GM12878 (cell line): ENCODE measurements around the gene STK35. TPM values are rescaled to one million over a fixed set of nuclear protein-coding genes. Genes with fewer than 3 reads are reported as not detected.

Experiments used
- ATAC-seq: fragments of 200-7000 bp; cut with Tn5 transposase; 3 replicates; pipeline ENCODE4 v1.9.1; 2020; ENCODE audit warnings: mild to moderate bottlenecking, moderate library complexity
- BruUV-seq: library from RNA; stranded (reverse); fragments of 400-500 nt; replicated peaks from 2 replicates; lab custom pipeline; 2021; lab: Mats Ljungman, UMichigan
- CTCF ChIA-PET: fragments of 300-600 bp; sonication (Branson Sonifier 250); formaldehyde crosslinking; extraction: SDS; loops from one replicate; lab custom pipeline; 2021; ENCODE audit warnings: inconsistent platforms; lab: Yijun Ruan, JAX
- POLR2A ChIA-PET: fragments of 350-600 bp; formaldehyde crosslinking; extraction: SDS; loops from one replicate; lab custom pipeline; 2021; ENCODE audit warnings: inconsistent platforms; lab: Charles Lee
- RAD21 ChIA-PET: fragments of 300-600 bp; sonication (Branson Sonifier 250); formaldehyde crosslinking; loops from one replicate; lab custom pipeline; 2023; ENCODE audit warnings: antibody characterized with exemption; ENCODE audit not compliant: unreplicated experiment; lab: Charles Lee
- SMC1A ChIA-PET: fragments of 300-600 bp; sonication (Branson Sonifier 250); formaldehyde crosslinking; loops from one replicate; lab custom pipeline; 2023; ENCODE audit not compliant: unreplicated experiment, uncharacterized antibody; lab: Charles Lee
- DNase-seq: peaks from one replicate; pipeline ENCODE4 v3.0.0-alpha.2; 2011; ENCODE audit warnings: low read depth, low spot score
- FAIRE-seq: peaks from 3 replicates; lab custom pipeline; 2011; peaks lifted over from hg19 to GRCh38; lab: Jason Lieb, UNC
- H2AFZ ChIP-seq: 2 replicates; pipeline ENCODE4 v1.6.0; 2011; ENCODE audit warnings: low read depth, low read length, control low read depth; ENCODE audit not compliant: control insufficient read depth
- H3K27ac ChIP-seq: 2 replicates; pipeline ENCODE4 v1.5.1; 2011; ENCODE audit warnings: control low read depth; ENCODE audit not compliant: control insufficient read depth, insufficient read depth
- H3K27me3 ChIP-seq, 2 experiments: replicated peaks in 1 of 2; 2 replicates each; pipeline versions ENCODE4 v1.6.0 to v1.6.1; 2011; ENCODE audit warnings: low read length in 1 of 2; ENCODE audit not compliant: control insufficient read depth in 2 of 2, insufficient read depth in 2 of 2
- H3K36me3 ChIP-seq, 2 experiments: 2 replicates each; pipeline ENCODE4 v1.5.1; 2011; ENCODE audit warnings: low read length in 1 of 2; ENCODE audit not compliant: control insufficient read depth in 2 of 2, insufficient read depth in 2 of 2
- H3K4me1 ChIP-seq: 2 replicates; pipeline ENCODE4 v1.6.1; 2011; ENCODE audit warnings: mild to moderate bottlenecking, low read length, moderate library complexity, mixed read lengths; ENCODE audit not compliant: control insufficient read depth, insufficient read depth
- H3K4me2 ChIP-seq: 2 replicates; pipeline ENCODE4 v1.6.0; 2011; ENCODE audit warnings: control low read depth; ENCODE audit not compliant: control insufficient read depth, insufficient read depth
- H3K4me3 ChIP-seq: fragments of 200-600 bp; sonication (generic); 2 replicates; pipeline ENCODE4 v1.5.1; 2016
- H3K79me2 ChIP-seq: 2 replicates; pipeline ENCODE4 v1.6.0; 2011; ENCODE audit warnings: low read length; ENCODE audit not compliant: control insufficient read depth, insufficient read depth
- H3K9ac ChIP-seq: 2 replicates; pipeline ENCODE4 v1.8.0; 2011; ENCODE audit warnings: low read length, control low read depth, mixed read lengths; ENCODE audit not compliant: control insufficient read depth, insufficient read depth
- H3K9me3 ChIP-seq: replicated peaks from 3 replicates; pipeline ENCODE4 v1.5.1; 2011; ENCODE audit warnings: mild to moderate bottlenecking, low read length; ENCODE audit not compliant: control insufficient read depth, insufficient read depth
- H4K20me1 ChIP-seq: 2 replicates; pipeline ENCODE4 v1.6.0; 2011; ENCODE audit not compliant: control insufficient read depth, insufficient read depth
- ASH2L ChIP-seq: fragments of 300-600, 200-600 bp; sonication (generic); IDR thresholded peaks from 2 replicates; pipeline ENCODE4 v1.6.1; 2017; ENCODE audit warnings: low read depth, mild to moderate bottlenecking, borderline replicate concordance
- ATF3 ChIP-seq: IDR thresholded peaks from 2 replicates; pipeline ENCODE4 v1.6.1; 2011; ENCODE audit warnings: low read depth, mild to moderate bottlenecking, low read length, moderate library complexity, borderline replicate concordance; ENCODE audit errors: extremely low read depth
- CREB1 ChIP-seq: IDR thresholded peaks from 2 replicates; pipeline ENCODE4 v1.6.1; 2012; ENCODE audit warnings: low read depth, mild to moderate bottlenecking, inconsistent platforms
- CTCF ChIP-seq, 3 experiments: IDR thresholded peaks in 2 of 3; conservative IDR thresholded peaks in 1 of 3; 2 replicates each; pipeline ENCODE4 v1.5.1; 2011; ENCODE audit warnings: low read depth in 3 of 3, low read length in 3 of 3, mild to moderate bottlenecking in 3 of 3, control low read depth in 2 of 3, moderate library complexity in 2 of 3, inconsistent platforms in 1 of 3, mixed read lengths in 1 of 3; ENCODE audit not compliant: control insufficient read depth in 2 of 3, insufficient read depth in 1 of 3; ENCODE audit errors: extremely low read depth in 1 of 3
- NBN ChIP-seq: fragments of 450-650 bp; IDR thresholded peaks from 2 replicates; pipeline ENCODE4 v1.6.1; 2016
- POLR2AphosphoS2 ChIP-seq: IDR thresholded peaks from 2 replicates; pipeline ENCODE4 v1.6.1; 2011; ENCODE audit warnings: low read depth, mild to moderate bottlenecking, low read length, improper control_type of control experiment, moderate library complexity
- ZSCAN29 ChIP-seq: fragments of 450-650 bp; IDR thresholded peaks from 2 replicates; pipeline ENCODE4 v1.6.1; 2017; ENCODE audit warnings: mild to moderate bottlenecking, moderate library complexity
- WGBS: methylation state at CpG from one replicate; pipeline ENCODE4 v1.1.6; 2016; ENCODE audit warnings: low lambda C conversion rate; ENCODE audit not compliant: insufficient replicate concordance, insufficient coverage; ENCODE audit errors: missing lambda C conversion rate; 5-methylcytosine and 5-hydroxymethylcytosine counted together
- in situ Hi-C: fragments of 300-500 bp; cut with MboI; formaldehyde crosslinking; loops from 9 replicates; pipeline ENCODE4 v1.14.3; 2018; ENCODE audit warnings: mixed read lengths
- intact Hi-C: fragments of 100-400 bp; cut with micrococcal nuclease; formaldehyde crosslinking; loops from one replicate; pipeline ENCODE4 v1.14.2; 2022; ENCODE audit not compliant: unreplicated experiment
- polyA plus RNA-seq, 11 experiments: library from polyadenylated mRNA; depleted of rRNA in 4 of 11; unstranded in 6 of 11; stranded (reverse) in 5 of 11; fragments of >200 nt; fragmentation: Nextera tagmentation in 4 of 11; fragmentation: Illumina TruSeq in 1 of 11; extraction: Ambion mirVana in 4 of 11; extraction: Trizol in 1 of 11; gene quantifications; 1 replicate in 1 of 11; 2 replicates in 10 of 11; pipeline versions ENCODE4 v1.2.1 to v1.2.3, GENCODE V29; 2011 to 2016; ENCODE audit warnings: inconsistent platforms in 2 of 11, missing spikeins in 2 of 11, low read depth in 1 of 11
- total RNA-seq, 4 experiments: library from RNA; depleted of rRNA in 3 of 4; stranded (reverse); fragments of >200 nt in 3 of 4; fragmentation: Illumina TruSeq in 1 of 4; extraction: Trizol in 1 of 4; gene quantifications; 2 replicates each; pipeline versions ENCODE4 v1.2.1 to v1.2.3, GENCODE V29; 2013 to 2021

Gene STK35
- total and polyA plus RNA-seq, 10 of the 15 experiments (the other 5 are each of a cell fraction or from before 2014, with no cell fraction given), result 2.9 to 19.4 (median 9.6) TPM

- WGBS, result 89% methylated on average over 3 of the region's 3 CpGs
- CTCF ChIA-PET, result interaction anchor here (1.0 kb wide), 1 partner anchor 24 kb away, joined by 3 read pairs; no protein-coding TSS in a partner anchor
- no peak for ATAC-seq
- Histone ChIP-seq H3K27me3 (no peaks in the 10 kb centered on the region), H3K36me3 (peaks cover 7 to 12% of the 10 kb centered on the region in 2 experiments; a peak in 3 of 4 replicates), H3K79me2 (peaks cover 7% of the 10 kb centered on the region; the same call in 1 of the 2 replicates), H3K27ac (no peak overlapping the region), H3K9ac (no peak overlapping the region), H4K20me1 (no peaks in the 10 kb centered on the region; the same call in 1 of the 2 replicates), H3K4me2 (no peak overlapping the region), H3K4me1 (no peaks in the 10 kb centered on the region; the same call in 1 of the 2 replicates), H3K4me3 (no peak overlapping the region), H3K9me3 (no peaks in the 10 kb centered on the region), H2AFZ (no peak overlapping the region)
- no TSS peak for BruUV-seq
- no peak for DNase-seq
- no peak for FAIRE-seq
- intact Hi-C loops (no loop called here), in situ Hi-C loops (no loop called here)
- POLR2A ChIA-PET, result no interaction called here
- TF ChIP-seq NBN (no peak), CTCF (IDR thresholded peaks at IDR 0.05 in 2 of 3, conservative IDR thresholded peaks at IDR 0.05 in 1 of 3; ENCODE audit: control insufficient read depth in 2 of 3, extremely low read depth in 1 of 3, insufficient read depth in 1 of 3, low read depth in 3 of 3, low read length in 3 of 3) (no peak), ASH2L (no peak), ZSCAN29 (no peak), CREB1 (no peak), ATF3 (no peak), POLR2AphosphoS2 (no peak)
- SMC1A ChIA-PET, result no interaction called here
- RAD21 ChIA-PET, result interaction anchor here (1.7 kb wide), 1 partner anchor 22 kb away, joined by 5 read pairs; no protein-coding TSS in a partner anchor
Observed at GRCh38 chr20:2131366-2131765, 29.7 kb downstream of the STK35 start.
